Thoracic aorta (tissue), 2 donors: ENCODE measurements around the gene MACROD1. TPM values are rescaled to one million over a fixed set of nuclear protein-coding genes. Genes with fewer than 3 reads are reported as not detected.

Source experiments
- ATAC-seq: fragments of 150-250 bp; one replicate; pipeline ENCODE4 v1.8.0; 2017; ENCODE audit warnings: low read depth; ENCODE audit not compliant: insufficient number of reproducible peaks, low FRiP score
- DNase-seq: peaks from one replicate; pipeline ENCODE4 v3.0.0-alpha.2; 2020; ENCODE audit warnings: low spot score
- H3K27ac ChIP-seq, 2 donors: fragments of 200-600 bp; sonication (generic); 1 replicate in 1 of 2; 2 replicates in 1 of 2; pipeline ENCODE4 v1.5.1; 2016; ENCODE audit warnings: mild to moderate bottlenecking in 2 of 2, moderate library complexity in 2 of 2
- H3K27me3 ChIP-seq: fragments of 200-600 bp; sonication (generic); replicated peaks from 2 replicates; pipeline ENCODE4 v1.6.0; 2016; ENCODE audit warnings: mild to moderate bottlenecking; ENCODE audit not compliant: insufficient read depth
- H3K36me3 ChIP-seq: fragments of 200-600 bp; sonication (generic); one replicate; pipeline ENCODE4 v1.5.1; 2016
- H3K4me1 ChIP-seq, 2 donors: fragments of 200-600 bp; sonication (generic); 1 replicate in 1 of 2; 2 replicates in 1 of 2; pipeline versions ENCODE4 v1.5.1 to v1.6.0; 2016; ENCODE audit warnings: low read depth in 2 of 2, mild to moderate bottlenecking in 1 of 2; ENCODE audit not compliant: control insufficient read depth in 1 of 2
- H3K4me3 ChIP-seq: fragments of 200-600 bp; sonication (generic); 2 replicates; pipeline ENCODE4 v1.5.1; 2016; ENCODE audit warnings: mild to moderate bottlenecking
- H3K9me3 ChIP-seq: fragments of 200-600 bp; sonication (generic); 2 replicates; pipeline ENCODE4 v1.5.1; 2016
- CTCF ChIP-seq: fragments of 200-600 bp; sonication (generic); IDR thresholded peaks from one replicate; pipeline ENCODE4 v1.5.1; 2019; ENCODE audit warnings: antibody characterized with exemption
- total RNA-seq, 2 donors: library from RNA; depleted of rRNA; stranded (reverse); fragments of >200 nt; gene quantifications; one replicate each; pipeline versions ENCODE4 v1.1.0 to v1.2.3, GENCODE V29; 2016

Gene MACROD1
- total RNA-seq, 2 donors from 2014 or later, result 15.8 to 17.6 TPM

GRCh38 chr11:64062185-64063039 lies 103.5 kb downstream of the MACROD1 start:
- TF ChIP-seq CTCF, result no peak
- H3K4me1 ChIP-seq, result peaks cover 5 to 15% of the 10 kb centered on the region in 2 donors

DNA sequence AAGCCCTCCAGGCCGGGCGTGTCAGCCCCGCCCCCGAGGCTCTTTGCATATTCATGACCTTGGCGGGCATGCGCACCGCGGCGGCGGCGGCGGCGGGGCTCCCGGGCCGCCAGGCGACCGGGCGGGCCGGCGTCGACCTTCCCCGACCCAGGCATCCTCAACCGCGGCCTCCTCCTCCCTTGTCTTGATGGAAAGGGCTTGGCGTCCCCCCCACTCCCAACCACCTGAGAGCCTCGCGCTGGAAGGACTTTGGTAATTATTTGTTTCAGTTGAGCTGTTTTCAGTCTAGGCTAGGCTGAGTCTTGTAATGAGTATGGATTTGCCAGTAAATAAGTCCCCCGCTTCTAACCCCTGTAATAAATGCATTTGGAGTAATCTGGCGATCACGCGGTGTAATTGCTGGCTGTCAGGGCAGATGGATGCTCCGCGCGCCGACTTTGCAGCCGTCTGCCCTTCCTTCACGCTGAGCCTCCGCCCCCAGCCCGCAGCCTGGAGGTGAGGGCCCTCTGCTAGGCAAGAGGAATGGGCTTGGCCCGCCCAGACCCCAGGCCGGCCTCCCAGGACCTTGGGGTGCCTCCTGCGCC lies 105.0 kb downstream of the MACROD1 start:
- ATAC-seq (no peak), DNase-seq (no peak)
- H3K4me3 ChIP-seq, result peak overlapping the region; percentile 66
- TF ChIP-seq CTCF, result no peak
- H3K27me3 ChIP-seq, result no peaks in the 10 kb centered on the region
- H3K9me3 ChIP-seq, result no peaks in the 10 kb centered on the region
- no peaks in the 10 kb centered on the region for H3K36me3 ChIP-seq
- H3K4me1 ChIP-seq, result peaks cover 5 to 15% of the 10 kb centered on the region in 2 donors
- no peak overlapping the region for H3K27ac ChIP-seq

More at GRCh38 chr11:64062185-64063039, 103.5 kb downstream of the MACROD1 start:
- Histone ChIP-seq H3K27ac (no peak overlapping the region), H3K36me3 (no peaks in the 10 kb centered on the region), H3K4me3 (no peak overlapping the region), H3K9me3 (no peaks in the 10 kb centered on the region), H3K27me3 (no peaks in the 10 kb centered on the region)
- no peak for ATAC-seq
- DNase-seq, result no peak

- Histone ChIP-seq H3K27ac (no peak overlapping the region), H3K27me3 (no peaks in the 10 kb centered on the region), H3K9me3 (no peaks in the 10 kb centered on the region), H3K4me3 (peak overlapping the region; percentile 66), H3K4me1 (peaks cover 5 to 15% of the 10 kb centered on the region in 2 donors), H3K36me3 (no peaks in the 10 kb centered on the region)
- no peak for ATAC-seq
- no peak for TF ChIP-seq CTCF
- no peak for DNase-seq
Observed at GRCh38 chr11:64060263-64060860, 105.6 kb downstream of the MACROD1 start.

DNA sequence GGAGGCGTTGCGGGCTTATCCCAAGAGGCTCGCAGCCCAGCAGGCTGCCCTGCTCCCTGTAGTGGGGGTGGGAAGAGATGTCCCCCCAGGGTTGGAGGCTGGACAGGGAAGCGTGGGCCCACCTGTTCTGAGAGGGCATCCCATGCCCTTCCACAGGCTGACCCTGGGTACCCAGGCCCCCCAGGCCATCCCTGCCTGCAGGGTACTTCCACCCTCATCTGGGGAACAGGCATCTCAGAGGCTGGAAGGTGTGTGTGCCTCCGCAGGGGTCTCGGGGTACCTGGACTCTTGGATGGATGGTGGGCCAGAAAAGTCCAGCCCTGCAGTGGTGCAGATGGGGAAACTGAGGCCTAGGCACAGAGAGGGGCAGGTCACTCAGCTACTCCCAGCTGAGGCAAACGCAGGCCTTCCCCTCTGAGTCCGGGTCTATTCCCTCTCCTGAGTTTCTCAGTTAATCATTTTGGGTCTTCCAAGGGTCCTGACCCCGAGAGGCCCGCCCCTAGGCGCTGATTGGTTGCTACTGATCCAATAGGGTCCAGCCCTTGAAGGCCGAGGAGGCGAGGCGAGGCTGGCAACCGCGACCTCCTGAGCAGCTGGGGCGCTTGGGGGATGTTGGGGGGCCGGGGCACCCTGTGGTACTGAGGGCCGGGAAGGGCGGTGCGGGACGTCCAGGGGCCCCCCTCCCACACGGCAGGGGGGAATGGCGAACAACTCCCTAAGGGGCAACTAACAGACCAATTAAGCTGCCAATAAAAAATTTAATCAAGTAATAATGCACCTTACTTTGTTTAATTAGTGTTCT lies 106.4 kb downstream of the MACROD1 start:
- Histone ChIP-seq H3K9me3 (no peaks in the 10 kb centered on the region), H3K4me1 (peaks cover 5 to 15% of the 10 kb centered on the region in 2 donors), H3K4me3 (no peak overlapping the region), H3K36me3 (no peaks in the 10 kb centered on the region), H3K27ac (no peak overlapping the region), H3K27me3 (no peaks in the 10 kb centered on the region)
- no peak for TF ChIP-seq CTCF
- ATAC-seq, result no peak
- DNase-seq, result no peak
